Esophagus muscularis mucosa (tissue), 3 donors: ENCODE measurements around the gene C6orf136.

Experiments used
- EP300 ChIP-seq: sonication (generic); formaldehyde crosslinking; IDR thresholded peaks from one replicate; pipeline ENCODE4 v1.6.1; 2017; ENCODE audit warnings: antibody characterized with exemption
- TF ChIP-seq, protein P1 (sequence below), 3 experiments: fragments of 200-600 bp in 2 of 3; fragments of 450-650 bp in 1 of 3; sonication (generic) in 2 of 3; IDR thresholded peaks; one replicate each; pipeline ENCODE4 v1.5.1; 2017 to 2019; ENCODE audit warnings: antibody characterized with exemption in 3 of 3, mild to moderate bottlenecking in 2 of 3, moderate library complexity in 1 of 3

DNA sequence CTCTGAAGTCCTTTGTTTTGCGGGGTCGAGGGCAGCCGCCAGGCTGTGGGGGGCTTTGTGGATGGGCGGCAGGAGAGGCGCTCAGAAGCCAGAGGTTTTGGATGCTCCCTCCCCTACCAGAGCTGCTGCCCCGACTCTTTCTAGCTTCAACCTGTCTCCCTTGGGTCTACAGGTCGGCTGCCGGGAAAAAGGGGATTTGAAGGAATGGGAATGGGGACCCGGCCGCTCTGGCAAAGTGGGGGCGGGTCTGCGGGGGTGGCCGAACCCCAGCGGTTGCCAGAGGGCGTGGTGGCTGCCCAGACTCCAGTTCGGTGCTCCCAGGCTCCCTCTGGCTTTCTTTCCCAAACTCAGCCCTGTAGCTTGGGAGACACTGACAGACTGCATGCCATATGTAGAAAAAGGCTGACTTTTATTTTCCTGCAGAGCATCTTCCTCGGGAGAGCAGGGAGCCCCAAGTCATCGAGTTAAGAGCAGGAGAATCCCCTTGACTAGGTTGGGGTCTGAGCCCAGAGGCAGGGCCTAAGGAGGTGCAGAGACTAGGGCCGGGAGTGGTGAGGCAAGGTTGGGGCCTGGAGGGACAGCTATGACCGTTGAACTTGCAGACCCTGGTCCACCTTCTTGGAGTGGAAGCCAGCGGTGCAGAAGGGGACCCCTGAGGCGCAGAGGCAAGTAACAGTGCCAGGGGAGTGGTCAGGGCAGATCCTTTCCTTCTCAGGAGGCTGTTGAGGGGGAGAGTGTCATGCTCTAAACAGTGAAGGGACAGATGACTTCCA lies 40.9 kb downstream of the C6orf136 start:
- TF ChIP-seq, protein P1, sequence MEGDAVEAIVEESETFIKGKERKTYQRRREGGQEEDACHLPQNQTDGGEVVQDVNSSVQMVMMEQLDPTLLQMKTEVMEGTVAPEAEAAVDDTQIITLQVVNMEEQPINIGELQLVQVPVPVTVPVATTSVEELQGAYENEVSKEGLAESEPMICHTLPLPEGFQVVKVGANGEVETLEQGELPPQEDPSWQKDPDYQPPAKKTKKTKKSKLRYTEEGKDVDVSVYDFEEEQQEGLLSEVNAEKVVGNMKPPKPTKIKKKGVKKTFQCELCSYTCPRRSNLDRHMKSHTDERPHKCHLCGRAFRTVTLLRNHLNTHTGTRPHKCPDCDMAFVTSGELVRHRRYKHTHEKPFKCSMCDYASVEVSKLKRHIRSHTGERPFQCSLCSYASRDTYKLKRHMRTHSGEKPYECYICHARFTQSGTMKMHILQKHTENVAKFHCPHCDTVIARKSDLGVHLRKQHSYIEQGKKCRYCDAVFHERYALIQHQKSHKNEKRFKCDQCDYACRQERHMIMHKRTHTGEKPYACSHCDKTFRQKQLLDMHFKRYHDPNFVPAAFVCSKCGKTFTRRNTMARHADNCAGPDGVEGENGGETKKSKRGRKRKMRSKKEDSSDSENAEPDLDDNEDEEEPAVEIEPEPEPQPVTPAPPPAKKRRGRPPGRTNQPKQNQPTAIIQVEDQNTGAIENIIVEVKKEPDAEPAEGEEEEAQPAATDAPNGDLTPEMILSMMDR (IDR thresholded peaks at IDR 0.05): peak; percentile 28 to 43 (median 29)
- TF ChIP-seq EP300: no peak
